Measurements from ENCODE around the gene ANKRD55.
"Not testable (repeated sequence)": the region's sequence is repeated elsewhere in the genome, so short reads cannot be mapped to it uniquely, and the experiment has no call there.

The ANKRD55 gene

DNA sequence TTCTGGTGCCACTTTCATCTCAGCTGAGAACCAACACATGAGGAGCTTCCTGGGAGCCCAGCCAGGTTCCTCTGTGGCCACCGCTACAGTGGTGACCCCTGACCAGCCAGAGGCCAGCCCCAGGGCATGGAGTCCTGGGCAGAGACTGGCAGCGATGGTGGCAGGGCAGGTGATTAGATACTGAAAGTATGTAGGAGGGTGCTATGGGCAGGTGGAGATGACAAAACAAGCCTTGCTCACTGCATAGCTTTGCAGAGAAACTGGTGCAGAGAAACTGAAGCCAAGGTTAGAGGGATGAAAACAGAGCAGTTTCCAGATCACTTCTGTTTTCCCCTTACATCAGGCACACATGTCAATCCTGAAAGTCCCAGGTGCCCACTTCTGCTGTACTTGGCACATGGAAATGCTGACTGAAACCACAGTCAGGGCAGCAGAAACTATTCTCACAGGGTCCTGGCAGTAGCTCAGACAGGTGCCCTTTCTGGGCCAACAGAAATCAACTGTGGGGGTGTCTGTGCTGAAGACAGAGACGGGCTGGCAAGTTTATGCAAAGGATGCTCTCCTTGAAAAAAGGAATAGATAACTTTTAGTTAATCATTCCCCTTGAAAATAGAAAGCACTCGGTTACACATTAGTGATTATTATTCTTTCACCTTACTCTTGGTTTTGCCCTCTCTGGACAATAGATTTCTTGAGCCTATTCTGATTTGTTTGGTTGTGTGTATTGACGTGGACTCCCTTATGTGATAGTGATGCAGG, 90.3 kb downstream of the ANKRD55 start:
- no peak for DNase-seq

DNA sequence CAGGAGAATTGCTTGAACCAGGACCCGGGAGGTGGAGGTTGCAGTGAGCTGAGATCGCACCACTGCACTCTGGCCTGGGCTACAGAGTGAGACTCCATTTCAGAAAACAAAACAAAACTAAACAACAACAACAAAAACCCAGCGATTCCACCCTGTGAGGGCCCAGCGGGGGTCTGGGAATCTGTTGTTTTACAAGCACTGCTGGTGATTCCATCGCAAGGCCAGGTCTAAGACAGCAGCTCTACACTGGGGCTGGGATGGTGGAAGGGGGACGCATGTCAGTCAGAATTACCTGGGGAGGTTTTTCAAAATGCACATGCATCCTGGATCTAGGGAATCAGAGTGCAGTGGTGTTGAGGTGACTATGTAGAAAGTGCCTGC, 90.9 kb downstream of the ANKRD55 start:
- no peak for DNase-seq

DNA sequence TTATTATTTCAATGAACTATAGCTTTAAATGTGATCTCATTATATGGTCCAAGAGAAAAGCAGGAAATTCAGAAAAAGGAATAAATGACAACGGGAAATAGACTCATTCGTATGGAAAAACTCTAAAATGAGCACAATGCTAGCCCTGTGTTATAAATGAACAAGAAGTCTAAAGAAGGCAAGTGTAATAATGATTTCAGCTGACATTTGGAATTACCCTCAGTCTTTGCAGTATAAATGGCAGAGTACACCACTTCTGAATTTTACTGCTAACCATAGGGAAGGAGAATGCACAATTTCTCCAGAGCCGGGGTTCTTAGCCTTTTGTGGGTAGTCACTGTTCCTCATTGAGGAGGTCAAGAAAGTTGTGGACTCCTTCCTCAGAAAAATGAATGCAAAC, 93.1 kb downstream of the ANKRD55 start:
- no peak for DNase-seq

- no peak for DNase-seq
Observed at GRCh38 chr5:56130664-56131063, 102.5 kb downstream of the ANKRD55 start.

DNA sequence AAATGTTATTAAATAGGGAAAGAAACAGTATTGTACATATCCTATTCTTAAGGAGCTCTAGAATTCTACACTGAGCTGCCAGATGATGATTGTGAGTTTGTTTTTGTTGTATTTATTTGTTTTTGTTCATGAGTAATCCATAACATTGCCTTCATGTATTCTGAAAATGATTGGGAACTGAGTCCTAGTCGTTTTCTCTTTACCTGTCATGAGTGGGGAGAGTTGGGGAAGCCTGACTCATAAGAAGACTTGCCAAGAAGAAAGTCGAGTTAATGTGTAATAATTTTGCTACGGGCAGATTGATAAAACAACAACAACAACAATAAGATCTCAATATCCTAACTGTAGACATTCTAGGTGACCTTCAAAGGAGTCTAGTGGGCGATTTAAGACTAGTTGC, 103.8 kb downstream of the ANKRD55 start:
- no peak for DNase-seq

DNA sequence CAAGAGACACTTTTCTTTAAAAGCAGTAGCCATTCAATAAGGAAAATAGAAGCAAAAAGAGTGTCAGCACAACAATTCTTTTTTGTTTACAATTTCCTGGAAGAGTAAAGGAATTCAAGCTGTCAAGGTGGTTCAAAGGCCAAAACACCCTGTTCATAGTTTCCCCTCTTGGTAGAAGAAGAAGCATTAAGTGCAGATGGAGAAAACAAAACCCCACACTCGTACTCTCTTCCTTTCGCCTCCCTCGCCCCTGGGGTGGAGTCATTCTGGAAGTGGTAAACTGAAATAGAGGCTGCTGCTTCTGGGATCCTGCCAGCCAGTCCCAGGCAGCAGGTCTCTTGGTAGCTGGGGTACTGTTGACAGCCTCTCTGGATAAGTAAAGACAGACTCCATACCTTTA, 105.0 kb downstream of the ANKRD55 start:
- peak; percentile 37 for DNase-seq

- DNase-seq, result no peak
Observed at GRCh38 chr5:56126487-56127179, 106.5 kb downstream of the ANKRD55 start.

DNA sequence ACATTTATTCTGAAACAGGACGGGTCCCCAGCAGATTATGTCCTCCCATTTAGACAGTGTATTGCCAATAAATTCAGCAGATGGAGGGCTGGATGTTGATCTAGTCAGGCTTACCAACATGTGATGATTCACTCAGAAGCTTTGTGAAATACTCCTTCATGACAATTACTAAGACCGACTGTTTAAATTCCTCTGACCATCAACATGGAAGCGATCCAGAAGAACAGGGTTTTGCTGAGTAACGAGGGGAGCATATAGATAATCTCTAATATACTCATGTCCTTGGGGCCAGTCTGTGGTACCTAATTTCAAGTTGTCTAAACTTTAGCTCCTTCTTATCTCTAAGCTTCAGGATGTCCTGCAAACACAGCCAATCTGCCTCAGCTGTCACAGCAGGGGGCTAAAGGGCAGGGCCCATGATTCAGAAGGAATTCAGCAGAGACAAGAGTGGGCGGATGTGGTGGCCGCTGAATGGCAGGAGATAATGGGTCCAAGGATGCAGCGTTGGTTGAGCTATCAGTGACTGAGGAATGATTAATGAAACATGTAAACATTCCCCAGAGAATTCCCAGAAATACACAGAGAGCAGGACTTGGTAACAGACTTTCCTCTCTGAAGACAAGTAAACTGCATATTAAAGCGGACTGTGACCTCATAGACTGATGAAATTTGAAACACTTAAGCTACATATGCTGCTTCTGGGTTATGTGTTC, 109.4 kb downstream of the ANKRD55 start:
- DNase-seq, result peak; percentile 100

DNA sequence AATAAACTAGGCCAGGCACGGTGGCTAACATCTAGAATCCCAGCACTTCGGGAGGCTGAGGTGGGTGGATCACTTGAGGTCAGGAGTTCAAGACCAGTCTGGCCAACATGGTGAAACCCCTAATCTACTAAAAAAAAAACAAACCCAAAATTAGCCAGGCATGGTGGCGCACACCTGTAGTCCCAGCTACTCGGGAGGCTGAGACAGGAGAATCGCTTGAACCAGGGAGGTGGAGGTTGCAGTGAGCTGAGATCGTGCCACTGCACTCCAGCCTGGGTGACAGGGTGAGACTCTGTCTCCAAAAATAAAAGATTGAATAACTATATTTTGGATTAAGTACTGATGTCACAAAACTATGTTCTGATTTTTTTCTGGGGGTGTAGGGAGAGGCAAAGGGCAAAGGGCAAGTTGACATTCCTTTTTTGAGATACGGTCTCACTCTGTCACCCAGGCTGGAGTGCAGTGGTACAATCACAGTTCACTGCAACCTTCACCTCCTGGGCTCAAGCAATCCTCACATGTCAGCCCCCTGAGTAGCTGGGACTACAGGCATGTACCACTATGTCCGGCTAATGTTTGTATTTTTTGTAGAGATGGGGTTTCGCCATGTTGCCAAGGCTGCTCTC, 110.7 kb downstream of the ANKRD55 start:
- DNase-seq, result not testable (repeated sequence)

DNA sequence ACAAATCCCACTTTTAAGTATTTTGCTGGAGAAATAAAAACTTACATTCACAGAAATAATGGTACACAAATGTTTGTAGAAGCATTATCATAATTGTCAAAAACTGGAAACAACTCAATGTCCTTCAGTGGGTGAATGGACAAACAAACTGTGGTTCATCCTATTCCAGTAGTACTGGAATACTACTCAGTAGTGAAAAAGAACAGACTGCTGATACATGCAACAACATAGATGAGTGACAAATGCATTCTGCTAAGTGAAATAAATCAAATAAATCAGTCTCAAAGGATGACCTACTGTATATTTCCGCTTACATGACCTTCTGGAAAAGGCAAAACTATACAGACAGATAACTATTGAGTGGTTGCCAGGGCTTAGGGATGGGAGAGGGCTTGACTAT, 114.1 kb downstream of the ANKRD55 start:
- no peak for DNase-seq

GRCh38 chr5:56116599-56117141, 116.5 kb downstream of the ANKRD55 start:
- DNase-seq, result no peak

DNA sequence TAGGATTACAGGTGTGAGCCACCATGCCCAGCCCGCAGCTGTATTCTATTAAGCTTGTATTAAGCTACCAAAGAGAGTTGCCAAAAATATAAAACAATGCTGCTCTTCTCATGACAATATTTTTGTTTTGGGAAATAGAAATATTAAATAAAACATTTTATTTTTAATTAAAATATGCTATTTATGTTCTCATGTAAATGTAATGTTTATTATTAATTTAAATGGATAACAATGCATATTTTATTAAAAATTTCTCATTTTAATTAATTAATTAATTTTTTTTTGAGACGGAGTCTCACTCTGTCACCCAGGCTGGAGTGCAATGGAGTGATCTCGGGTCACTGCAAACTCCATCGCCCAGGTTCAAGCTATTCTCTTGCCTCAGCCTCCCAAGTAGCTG, 117.5 kb downstream of the ANKRD55 start:
- DNase-seq, result no peak

DNA sequence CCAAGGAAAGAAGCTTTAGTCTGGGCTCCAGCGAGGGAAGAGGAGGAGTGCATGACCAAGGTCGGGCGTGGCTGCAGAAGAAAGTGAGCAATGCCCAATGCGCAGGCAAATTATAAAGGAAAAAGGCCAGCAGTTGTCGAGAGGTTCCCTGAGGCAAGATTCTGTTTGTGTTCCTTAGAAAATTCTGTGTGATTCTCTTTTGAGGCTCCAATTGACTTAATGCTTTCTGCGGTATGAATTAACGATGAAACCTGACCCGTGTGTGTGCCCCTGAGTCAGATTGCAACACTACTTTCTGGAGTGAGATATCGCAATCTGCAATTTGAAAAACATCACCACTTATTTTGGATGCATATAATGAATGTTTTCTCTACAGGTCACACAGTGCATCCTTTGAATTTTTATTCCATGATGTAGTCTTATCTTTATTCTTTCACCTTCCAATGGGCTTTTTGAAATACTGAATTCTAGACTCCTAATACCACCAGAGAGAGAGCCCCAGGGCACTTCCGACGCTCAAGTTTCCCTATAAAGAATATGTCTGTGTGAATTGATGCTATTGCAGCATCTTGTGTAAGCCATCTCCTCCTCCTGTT, 120.5 kb downstream of the ANKRD55 start:
- no peak for DNase-seq

- DNase-seq, result no peak
Observed at GRCh38 chr5:56111404-56111781, 121.7 kb downstream of the ANKRD55 start.

DNA sequence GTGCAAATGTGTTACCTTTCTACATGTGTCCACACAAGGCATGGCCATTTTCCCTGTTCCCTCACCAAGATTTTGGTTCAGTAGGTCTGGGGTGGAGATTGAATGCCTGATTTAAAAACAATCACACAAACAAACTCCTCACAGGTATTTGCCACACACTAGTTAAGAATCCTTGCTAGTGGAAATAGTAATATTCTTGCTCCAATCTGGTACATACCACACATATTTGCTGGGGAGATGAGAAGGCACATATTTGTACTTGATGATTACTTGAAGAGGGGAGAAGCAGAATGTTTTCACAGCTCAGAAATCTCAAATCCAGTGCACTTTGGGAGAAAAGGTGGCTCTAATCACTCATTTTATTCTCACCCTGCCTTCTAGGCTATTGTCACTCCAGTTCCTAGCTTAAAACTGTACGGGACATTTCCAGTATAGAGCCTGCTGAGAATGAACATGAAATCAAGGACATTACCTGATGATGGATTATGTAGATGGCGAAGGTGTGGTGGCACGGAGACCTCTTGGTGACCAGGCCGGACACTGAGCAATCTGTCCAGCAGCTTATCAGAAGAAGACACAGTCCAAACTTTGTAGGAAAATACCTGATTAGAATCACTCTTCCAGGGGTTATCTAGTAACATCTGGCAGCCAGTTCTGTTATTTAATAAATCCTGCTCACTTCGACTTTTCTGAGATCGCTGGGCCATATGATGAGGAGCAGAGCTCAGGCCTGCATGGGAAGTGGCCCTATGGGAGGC, 122.3 kb downstream of the ANKRD55 start:
- no peak for DNase-seq

GRCh38 chr5:56108246-56108645, 124.9 kb downstream of the ANKRD55 start:
- DNase-seq, result no peak

- DNase-seq, result no peak
Observed at GRCh38 chr5:56106837-56107236, 126.3 kb downstream of the ANKRD55 start.

- no peak for DNase-seq
Observed at GRCh38 chr5:56105511-56106291, 127.4 kb downstream of the ANKRD55 start.

- DNase-seq, result peak; percentile 47
Observed at GRCh38 chr5:56102889-56103288, 130.2 kb downstream of the ANKRD55 start.

DNA sequence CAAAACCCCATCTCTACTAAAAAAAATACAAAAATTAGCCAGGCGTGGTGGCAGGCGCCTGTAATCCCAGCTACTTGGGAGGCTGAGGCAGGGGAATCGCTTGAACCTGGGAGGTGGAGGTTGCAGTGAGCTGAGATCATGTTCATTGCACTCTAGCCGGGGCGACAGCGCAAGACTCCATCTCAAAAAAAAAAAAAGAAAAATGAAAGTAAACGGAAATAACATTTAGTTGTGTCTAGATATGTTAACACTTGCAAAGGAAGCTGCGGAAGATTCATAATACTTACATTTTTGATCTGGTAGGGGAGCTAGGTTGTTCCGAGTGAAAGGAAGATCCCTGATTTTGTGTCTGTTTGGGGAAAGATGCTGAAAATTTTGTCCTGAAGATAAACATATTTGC, 130.9 kb downstream of the ANKRD55 start:
- DNase-seq, result not testable (repeated sequence)

- no peak for DNase-seq
Observed at GRCh38 chr5:56101180-56101579, 131.9 kb downstream of the ANKRD55 start.

Data from hematopoietic multipotent progenitor cell treated with erythropoietin and hydrocortisone succinate and interleukin-3 and kit ligand, for 8 days (in vitro differentiated cells).